Neuronal stem cell (in vitro differentiated cells): ENCODE measurements around the gene LCLAT1.

Source experiments
- DNase-seq: peaks from one replicate; pipeline ENCODE4 v3.0.0-alpha.2; 2013; ENCODE audit warnings: low spot score
- H2AFZ ChIP-seq: one replicate; pipeline ENCODE4 v1.6.1; 2013; ENCODE audit warnings: mild to moderate bottlenecking, low read length, inconsistent platforms
- H2AK5ac ChIP-seq: 2 replicates; pipeline ENCODE4 v1.6.1; 2013; ENCODE audit warnings: low read depth, mild to moderate bottlenecking, inconsistent platforms, low read length, moderate library complexity, mixed read lengths
- H2BK120ac ChIP-seq: 2 replicates; pipeline ENCODE4 v1.6.1; 2013; ENCODE audit warnings: low read depth, mild to moderate bottlenecking, inconsistent platforms, low read length, moderate library complexity, mixed read lengths
- H2BK12ac ChIP-seq: one replicate; pipeline ENCODE4 v1.6.1; 2013; ENCODE audit warnings: low read length, inconsistent platforms
- H2BK15ac ChIP-seq: 2 replicates; pipeline ENCODE4 v1.6.1; 2013; ENCODE audit warnings: mild to moderate bottlenecking, low read length, inconsistent platforms, mixed read lengths
- H2BK5ac ChIP-seq: one replicate; pipeline ENCODE4 v1.6.1; 2013; ENCODE audit warnings: inconsistent platforms, mild to moderate bottlenecking, low read length, moderate library complexity
- H3K14ac ChIP-seq: one replicate; pipeline ENCODE4 v1.6.1; 2013; ENCODE audit warnings: low read length, inconsistent platforms
- H3K18ac ChIP-seq: 2 replicates; pipeline ENCODE4 v1.6.1; 2013; ENCODE audit warnings: low read length, inconsistent platforms
- H3K23ac ChIP-seq: 2 replicates; pipeline ENCODE4 v1.6.1; 2013; ENCODE audit warnings: low read depth, mild to moderate bottlenecking, mixed read lengths, low read length, inconsistent platforms; ENCODE audit not compliant: poor library complexity
- H3K27ac ChIP-seq: replicated peaks from 3 replicates; pipeline ENCODE4 v1.5.1; 2013; ENCODE audit warnings: low read length, inconsistent platforms
- H3K27me3 ChIP-seq, 3 experiments: 2 replicates each; pipeline ENCODE4 v1.6.1; 2013; ENCODE audit warnings: low read length in 3 of 3, mild to moderate bottlenecking in 2 of 3, inconsistent platforms in 1 of 3, low read depth in 1 of 3, mixed read lengths in 1 of 3, moderate library complexity in 1 of 3; ENCODE audit not compliant: control insufficient read depth in 3 of 3, insufficient read depth in 3 of 3
- H3K36me3 ChIP-seq, 2 donors: replicated peaks in 1 of 2; 2 replicates each; pipeline ENCODE4 v1.6.1; 2013; ENCODE audit warnings: low read length in 2 of 2; ENCODE audit not compliant: control insufficient read depth in 2 of 2, insufficient read depth in 2 of 2
- H3K4ac ChIP-seq: 2 replicates; pipeline ENCODE4 v1.6.1; 2013; ENCODE audit warnings: inconsistent platforms, mild to moderate bottlenecking, low read length, moderate library complexity
- H3K4me1 ChIP-seq, 2 donors: 1 replicate in 1 of 2; 2 replicates in 1 of 2; pipeline ENCODE4 v1.6.1; 2013; ENCODE audit warnings: low read length in 2 of 2, low read depth in 1 of 2; ENCODE audit not compliant: control insufficient read depth in 2 of 2, insufficient read depth in 1 of 2
- H3K4me2 ChIP-seq: one replicate; pipeline ENCODE4 v1.6.1; 2013; ENCODE audit warnings: mild to moderate bottlenecking, low read length, inconsistent platforms; ENCODE audit not compliant: insufficient read depth, poor library complexity, severe bottlenecking
- H3K4me3 ChIP-seq, 2 donors: 2 replicates each; pipeline ENCODE4 v1.5.1; 2013; ENCODE audit warnings: low read length in 2 of 2, mild to moderate bottlenecking in 2 of 2, inconsistent platforms in 1 of 2, moderate library complexity in 1 of 2
- H3K79me1 ChIP-seq: one replicate; pipeline ENCODE4 v1.6.1; 2013; ENCODE audit warnings: low read depth, mild to moderate bottlenecking, inconsistent platforms, low read length, moderate library complexity
- H3K9ac ChIP-seq: one replicate; pipeline ENCODE4 v1.6.1; 2013; ENCODE audit warnings: mild to moderate bottlenecking, low read depth, low read length, inconsistent platforms; ENCODE audit not compliant: poor library complexity
- H3K9me3 ChIP-seq, 2 donors: replicated peaks in 1 of 2; 2 replicates each; pipeline versions ENCODE3 to v1.6.1; 2013; ENCODE audit warnings: low read length in 2 of 2, mild to moderate bottlenecking in 2 of 2, inconsistent platforms in 1 of 2, low read depth in 1 of 2, mixed read lengths in 1 of 2, moderate library complexity in 1 of 2; ENCODE audit not compliant: control insufficient read depth in 2 of 2, insufficient read depth in 1 of 2
- H4K8ac ChIP-seq: one replicate; pipeline ENCODE4 v1.6.1; 2013; ENCODE audit warnings: low read depth, mild to moderate bottlenecking, inconsistent platforms, low read length, moderate library complexity
- H4K91ac ChIP-seq: one replicate; pipeline ENCODE4 v1.6.1; 2013; ENCODE audit warnings: low read length, low read depth, mild to moderate bottlenecking, inconsistent platforms; ENCODE audit not compliant: poor library complexity
- WGBS, 2 donors: extraction: QIAGEN DNeasy Blood & Tissue Kit; methylation state at CpG; one replicate each; pipeline ENCODE4 v1.1.7; 2013; ENCODE audit warnings: missing lambda C conversion rate in 2 of 2, mixed read lengths in 1 of 2; ENCODE audit not compliant: insufficient read length in 2 of 2, insufficient replicate concordance in 1 of 2; ENCODE audit errors: extremely low coverage in 2 of 2; 5-methylcytosine and 5-hydroxymethylcytosine counted together

Gene LCLAT1

DNA sequence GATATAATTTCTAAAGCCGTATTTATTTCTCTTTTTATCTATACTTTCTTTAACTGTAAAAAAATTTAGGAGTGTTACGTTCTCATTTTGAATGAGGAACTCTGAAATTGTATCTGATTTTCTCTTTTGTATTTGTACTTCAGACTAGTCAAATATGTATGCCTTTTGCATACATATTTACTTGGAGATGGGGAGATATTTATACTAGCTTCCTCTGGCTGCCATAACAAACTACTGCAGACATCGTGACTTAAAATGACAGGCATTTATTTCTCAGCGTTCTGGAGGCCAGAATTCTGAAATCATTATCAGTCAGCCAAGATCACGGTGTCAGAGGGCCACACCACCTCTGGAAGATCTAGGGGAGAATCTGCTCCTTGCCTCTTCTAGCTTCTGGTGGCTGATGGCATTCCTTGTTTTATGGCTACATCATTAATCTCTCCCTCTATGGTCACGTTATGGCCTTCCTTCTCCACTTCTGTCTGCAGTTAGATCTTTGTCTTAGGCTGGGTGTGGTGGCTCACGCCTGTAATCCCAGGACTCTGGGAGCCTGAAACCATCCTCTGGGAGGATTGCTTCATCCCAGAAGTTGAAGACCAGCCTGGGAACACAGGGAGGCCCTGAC, 8.2 kb downstream of the LCLAT1 start:
- Histone ChIP-seq H2AFZ (no peak overlapping the region), H4K91ac (no peak overlapping the region), H3K27me3 (no peaks in the 10 kb centered on the region), H3K4me2 (no peak overlapping the region), H3K23ac (no peak overlapping the region), H3K36me3 (peaks cover 0 to 9% of the 10 kb centered on the region in 2 donors), H2BK15ac (no peak overlapping the region), H3K27ac (no peak overlapping the region), H2BK12ac (no peak overlapping the region), H3K79me1 (peaks cover 2% of the 10 kb centered on the region), H2BK120ac (no peak overlapping the region), H3K4ac (no peak overlapping the region), H3K4me1 (peaks cover 0 to 4% of the 10 kb centered on the region in 2 donors), H4K8ac (no peak overlapping the region), H2AK5ac (no peak overlapping the region), H3K9me3 (peaks cover 2 to 3% of the 10 kb centered on the region in 2 donors), H3K18ac (no peak overlapping the region), H3K9ac (no peak overlapping the region), H3K14ac (no peak overlapping the region), H2BK5ac (no peak overlapping the region), H3K4me3 (no peak overlapping the region)
- no CpG with 5 or more reads among the region's 7 CpGs for WGBS, 2 donors
- DNase-seq: no peak

DNA sequence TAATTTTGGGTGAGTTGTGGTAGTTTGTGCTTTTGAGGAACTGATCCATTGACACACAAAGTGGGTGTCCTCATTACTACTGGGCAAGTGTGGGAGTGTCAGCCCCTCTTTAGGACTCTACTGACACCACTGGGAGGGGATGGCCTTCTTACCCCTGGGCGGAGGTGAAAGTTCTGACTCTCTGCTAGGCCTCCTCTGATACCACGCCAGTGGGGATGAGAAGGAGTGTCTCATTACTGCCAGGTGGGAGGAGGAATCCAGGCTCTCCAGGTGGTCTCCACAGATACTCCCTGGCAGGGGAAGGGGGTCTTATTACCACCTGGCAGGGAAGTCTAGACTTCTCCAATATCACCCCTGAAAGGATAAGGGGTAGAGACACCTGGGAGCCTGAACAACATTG, 9.1 kb downstream of the LCLAT1 start:
- Histone ChIP-seq H3K4me3 (no peak overlapping the region), H2AFZ (no peak overlapping the region), H3K27ac (no peak overlapping the region), H2AK5ac (no peak overlapping the region), H3K14ac (no peak overlapping the region), H2BK120ac (no peak overlapping the region), H3K4me1 (peaks cover 0 to 4% of the 10 kb centered on the region in 2 donors), H3K18ac (no peak overlapping the region), H3K23ac (no peak overlapping the region), H3K79me1 (peaks cover 2% of the 10 kb centered on the region), H2BK5ac (no peak overlapping the region), H3K27me3 (no peaks in the 10 kb centered on the region), H2BK12ac (no peak overlapping the region), H2BK15ac (no peak overlapping the region), H4K8ac (no peak overlapping the region), H3K9ac (no peak overlapping the region), H3K9me3 (peaks cover 2 to 3% of the 10 kb centered on the region in 2 donors), H3K4ac (no peak overlapping the region), H4K91ac (no peak overlapping the region), H3K36me3 (peaks cover 0 to under 1% of the 10 kb centered on the region in 2 donors), H3K4me2 (no peak overlapping the region)
- no peak for DNase-seq
- no CpG with 5 or more reads among the region's 2 CpGs for WGBS, 2 donors

DNA sequence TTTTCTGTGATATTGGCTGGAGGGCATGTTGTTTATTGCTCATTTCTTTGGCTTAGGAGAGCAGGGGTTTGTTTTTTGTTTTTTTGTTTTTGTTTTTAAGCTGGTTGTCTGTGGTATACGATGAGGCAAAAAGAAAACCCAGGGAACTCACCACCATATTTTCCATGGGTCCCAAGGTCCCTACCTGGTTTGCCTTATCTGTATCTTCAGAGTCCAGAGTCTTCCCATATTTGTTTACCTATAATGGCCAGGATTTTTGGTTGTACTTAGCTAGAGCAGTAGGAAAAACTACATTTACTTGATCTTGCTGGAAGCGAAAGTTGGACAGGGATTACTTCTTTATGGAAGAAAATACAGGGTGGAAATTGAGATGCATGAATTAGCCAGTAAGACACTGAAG, 9.5 kb downstream of the LCLAT1 start:
- Histone ChIP-seq H3K9ac (no peak overlapping the region), H3K18ac (no peak overlapping the region), H3K4me3 (no peak overlapping the region), H2BK5ac (no peak overlapping the region), H4K91ac (no peak overlapping the region), H3K23ac (no peak overlapping the region), H3K9me3 (peaks cover 2 to 3% of the 10 kb centered on the region in 2 donors), H3K14ac (no peak overlapping the region), H3K27ac (no peak overlapping the region), H3K36me3 (no peaks in the 10 kb centered on the region), H3K79me1 (peaks cover 2% of the 10 kb centered on the region), H2AK5ac (no peak overlapping the region), H2BK120ac (no peak overlapping the region), H2BK15ac (no peak overlapping the region), H2BK12ac (no peak overlapping the region), H3K4me2 (no peak overlapping the region), H2AFZ (no peak overlapping the region), H3K4me1 (peaks cover 0 to 4% of the 10 kb centered on the region in 2 donors), H3K4ac (no peak overlapping the region), H4K8ac (no peak overlapping the region), H3K27me3 (no peaks in the 10 kb centered on the region)
- no peak for DNase-seq
- WGBS, 2 donors: no CpG with 5 or more reads among the region's 2 CpGs

DNA sequence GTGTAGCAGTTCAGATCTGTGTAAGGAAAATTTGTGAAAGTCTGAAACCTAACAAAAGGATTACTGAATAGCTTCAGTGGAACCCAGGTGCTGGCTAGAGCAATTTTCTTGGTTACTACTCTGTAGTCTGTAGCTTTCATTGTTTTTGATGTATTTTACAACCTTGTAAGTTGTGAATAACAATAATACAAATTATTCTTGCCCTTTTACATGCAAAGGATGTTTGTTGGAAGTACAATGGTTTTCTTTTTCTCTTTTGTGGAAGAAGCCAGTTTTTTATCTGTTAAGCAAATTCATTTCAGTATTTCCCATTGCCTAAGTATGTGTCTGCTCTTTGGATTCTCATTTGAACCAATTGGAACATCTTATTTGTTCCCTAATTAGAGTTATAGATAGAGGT, 10.2 kb downstream of the LCLAT1 start:
- Histone ChIP-seq H3K9ac (no peak overlapping the region), H3K14ac (no peak overlapping the region), H3K4ac (no peak overlapping the region), H3K9me3 (peaks cover 2 to 3% of the 10 kb centered on the region in 2 donors), H3K36me3 (no peaks in the 10 kb centered on the region), H3K18ac (no peak overlapping the region), H2AFZ (no peak overlapping the region), H3K23ac (no peak overlapping the region), H2BK120ac (no peak overlapping the region), H3K79me1 (peaks cover 2% of the 10 kb centered on the region), H2BK15ac (no peak overlapping the region), H2BK12ac (no peak overlapping the region), H3K4me1 (peaks cover 0 to 4% of the 10 kb centered on the region in 2 donors), H2BK5ac (no peak overlapping the region), H4K8ac (no peak overlapping the region), H2AK5ac (no peak overlapping the region), H3K27ac (no peak overlapping the region), H3K27me3 (no peaks in the 10 kb centered on the region), H3K4me2 (no peak overlapping the region), H4K91ac (no peak overlapping the region), H3K4me3 (no peak overlapping the region)
- no peak for DNase-seq
